Endothelial cell of umbilical vein (primary cell): Measurements from ENCODE around the gene CORO6. TPM values are rescaled to one million over a fixed set of nuclear protein-coding genes. Genes with fewer than 3 reads are reported as not detected.

Experiments
- BruUV-seq: library from RNA; stranded (reverse); fragments of 400-500 nt; replicated peaks from 2 replicates; lab custom pipeline; 2021; lab: Mats Ljungman, UMichigan
- CTCF ChIA-PET: fragments of 300-600, 350-600 bp; sonication (Branson Sonifier 250); formaldehyde crosslinking; loops from one replicate; lab custom pipeline; 2021; ENCODE audit warnings: antibody characterized with exemption, inconsistent platforms; lab: Charles Lee
- POLR2A ChIA-PET: fragments of 300-600, 350-600 bp; sonication (Branson Sonifier 250); formaldehyde crosslinking; loops from one replicate; lab custom pipeline; 2021; ENCODE audit warnings: antibody characterized with exemption, inconsistent platforms; lab: Charles Lee
- DNase-seq: peaks from one replicate; pipeline ENCODE4 v3.0.0-alpha.2; 2011; ENCODE audit warnings: low read depth, low spot score
- FAIRE-seq: peaks from 2 replicates; lab custom pipeline; 2011; peaks lifted over from hg19 to GRCh38; lab: Jason Lieb, UNC
- H2AFZ ChIP-seq: 2 replicates; pipeline ENCODE4 v1.6.0; 2012; ENCODE audit warnings: low read depth, low read length, control low read depth, inconsistent platforms
- H3K27ac ChIP-seq: 2 replicates; pipeline ENCODE4 v1.5.1; 2011; ENCODE audit warnings: low read depth, mild to moderate bottlenecking, control low read depth, low read length, moderate library complexity; ENCODE audit not compliant: insufficient read depth
- H3K27me3 ChIP-seq, 2 experiments: 2 replicates each; pipeline versions ENCODE4 v1.6.0 to v1.6.1; 2011; ENCODE audit warnings: low read length in 2 of 2, mixed read lengths in 1 of 2; ENCODE audit not compliant: control insufficient read depth in 2 of 2, insufficient read depth in 2 of 2
- H3K36me3 ChIP-seq, 2 experiments: 2 replicates in 1 of 2; 3 replicates in 1 of 2; pipeline ENCODE4 v1.5.1; 2011; ENCODE audit warnings: low read length in 2 of 2, mild to moderate bottlenecking in 1 of 2, moderate library complexity in 1 of 2; ENCODE audit not compliant: control insufficient read depth in 2 of 2, insufficient read depth in 2 of 2; ENCODE audit errors: extremely low read depth in 1 of 2
- H3K4me1 ChIP-seq: 3 replicates; pipeline ENCODE4 v1.5.1; 2011; ENCODE audit warnings: mild to moderate bottlenecking, low read length; ENCODE audit not compliant: control insufficient read depth, insufficient read depth; ENCODE audit errors: extremely low read depth
- H3K4me2 ChIP-seq: 2 replicates; pipeline ENCODE4 v1.6.1; 2011; ENCODE audit warnings: low read length, control low read depth, mixed read lengths; ENCODE audit not compliant: insufficient read depth
- H3K4me3 ChIP-seq, 3 experiments: fragments of 200-600 bp in 1 of 3; sonication (generic), shearing (Covaris generic) in 1 of 3; replicated peaks in 1 of 3; 2 replicates each; pipeline ENCODE4 v1.5.1; 2011 to 2016; ENCODE audit warnings: control low read depth in 3 of 3, low read length in 3 of 3, mild to moderate bottlenecking in 2 of 3, inconsistent platforms in 1 of 3, low read depth in 1 of 3, moderate library complexity in 1 of 3; ENCODE audit not compliant: insufficient read depth in 1 of 3
- H3K79me2 ChIP-seq: 2 replicates; pipeline ENCODE4 v1.6.0; 2012; ENCODE audit warnings: low read length, inconsistent platforms; ENCODE audit not compliant: control insufficient read depth, insufficient read depth
- H3K9ac ChIP-seq: replicated peaks from 2 replicates; pipeline ENCODE3; 2011; ENCODE audit warnings: low read length, control low read depth; ENCODE audit not compliant: insufficient read depth; ENCODE audit errors: extremely low read depth
- H3K9me1 ChIP-seq: replicated peaks from 3 replicates; pipeline ENCODE4 v1.6.0; 2011; ENCODE audit warnings: mild to moderate bottlenecking, low read length; ENCODE audit not compliant: control insufficient read depth, insufficient read depth; ENCODE audit errors: extremely low read depth
- H3K9me3 ChIP-seq: replicated peaks from 2 replicates; pipeline ENCODE4 v1.5.1; 2012; ENCODE audit warnings: low read length, inconsistent platforms; ENCODE audit not compliant: control insufficient read depth, insufficient read depth
- H4K20me1 ChIP-seq: replicated peaks from 2 replicates; pipeline ENCODE3; 2011; ENCODE audit warnings: mild to moderate bottlenecking, low read length; ENCODE audit not compliant: control insufficient read depth, insufficient read depth; ENCODE audit errors: extremely low read depth
- EZH2 ChIP-seq: IDR thresholded peaks from 2 replicates; pipeline ENCODE4 v1.6.1; 2012; ENCODE audit warnings: borderline replicate concordance, low read depth, mild to moderate bottlenecking, moderate library complexity, low read length, inconsistent platforms; ENCODE audit not compliant: severe bottlenecking
- FOS ChIP-seq: IDR thresholded peaks from 2 replicates; pipeline ENCODE4 v1.6.1; 2011; ENCODE audit warnings: mild to moderate bottlenecking, low read length, moderate library complexity, borderline replicate concordance; ENCODE audit not compliant: insufficient read depth
- GATA2 ChIP-seq: IDR thresholded peaks from 2 replicates; pipeline ENCODE4 v1.7.0; 2011; ENCODE audit warnings: low read depth, mild to moderate bottlenecking, moderate library complexity, mixed read lengths, low read length; ENCODE audit not compliant: insufficient read length, insufficient read depth
- JUN ChIP-seq: IDR thresholded peaks from 2 replicates; pipeline ENCODE4 v1.6.1; 2011; ENCODE audit warnings: borderline replicate concordance, low read depth; ENCODE audit not compliant: insufficient read length, insufficient read depth
- MAX ChIP-seq: IDR thresholded peaks from 2 replicates; pipeline ENCODE4 v1.6.1; 2011; ENCODE audit not compliant: insufficient read depth, insufficient read length
- MYC ChIP-seq: IDR thresholded peaks from one replicate; pipeline ENCODE4 v1.6.1; 2011; ENCODE audit warnings: mild to moderate bottlenecking, low read depth, low read length
- POLR2A ChIP-seq: IDR thresholded peaks from 2 replicates; pipeline ENCODE4 v1.6.1; 2012; ENCODE audit warnings: low read depth, mild to moderate bottlenecking, control low read depth, low read length
- POLR2AphosphoS5 ChIP-seq: IDR thresholded peaks from 2 replicates; pipeline ENCODE4 v1.6.1; 2012; ENCODE audit warnings: low read depth, mild to moderate bottlenecking, control low read depth, low read length, moderate library complexity; ENCODE audit not compliant: insufficient read depth
- dilution Hi-C: fragments of 300-500 bp; cut with MboI; formaldehyde crosslinking; loops from one replicate; pipeline ENCODE4 v1.15.0; 2019; ENCODE audit warnings: low sequenced_read_pairs; ENCODE audit not compliant: extremely low pct_ligation_motif_present
- intact Hi-C: fragments of 100-400 bp; cut with micrococcal nuclease; formaldehyde crosslinking; loops from one replicate; pipeline ENCODE4 v1.10.0; 2022
- polyA plus RNA-seq, 4 experiments: library from polyadenylated mRNA; depleted of rRNA in 3 of 4; stranded (reverse) in 3 of 4; unstranded in 1 of 4; fragments of >200 nt; gene quantifications; 2 replicates each; pipeline versions ENCODE4 v1.2.1 to v1.2.3, GENCODE V29; 2011 to 2012; ENCODE audit warnings: missing spikeins in 1 of 4
- total RNA-seq: library from RNA; stranded (reverse); gene quantifications from 2 replicates; pipeline ENCODE4 v1.2.3, GENCODE V29; 2021
- TF ChIP-seq, protein P1 (sequence below), 2 donors: IDR thresholded peaks; 1 replicate in 1 of 2; 2 replicates in 1 of 2; pipeline ENCODE4 v1.5.1; 2011; ENCODE audit warnings: low read length in 2 of 2, mild to moderate bottlenecking in 2 of 2, moderate library complexity in 2 of 2, control low read depth in 1 of 2, inconsistent platforms in 1 of 2, low read depth in 1 of 2; ENCODE audit not compliant: insufficient read depth in 1 of 2; ENCODE audit errors: extremely low read depth in 1 of 2

Gene CORO6
- total and polyA plus RNA-seq, 2 donors (not counting 3 experiments of a cell fraction or from before 2014, with no cell fraction given) = 10.7 to 14.7 TPM

- Histone ChIP-seq H3K79me2 (no peaks in the 10 kb centered on the region), H3K4me2 (no peak overlapping the region), H3K9me1 (no peaks in the 10 kb centered on the region), H3K9ac (no peak overlapping the region), H3K27me3 (no peaks in the 10 kb centered on the region), H3K36me3 (peaks cover 3 to 8% of the 10 kb centered on the region in 2 experiments), H3K27ac (no peak overlapping the region), H3K4me1 (peaks cover 7% of the 10 kb centered on the region), H4K20me1 (no peaks in the 10 kb centered on the region), H3K4me3 (no peak overlapping the region), H3K9me3 (no peaks in the 10 kb centered on the region), H2AFZ (no peak overlapping the region)
- no peak for FAIRE-seq
- intact Hi-C loops = no loop called here
- TF ChIP-seq FOS = no peak
- no peak for TF ChIP-seq JUN
- TF ChIP-seq POLR2AphosphoS5 = no peak
- TF ChIP-seq POLR2A = no peak
- TF ChIP-seq GATA2 = no peak
- TF ChIP-seq MYC = no peak
- TF ChIP-seq, protein P1, sequence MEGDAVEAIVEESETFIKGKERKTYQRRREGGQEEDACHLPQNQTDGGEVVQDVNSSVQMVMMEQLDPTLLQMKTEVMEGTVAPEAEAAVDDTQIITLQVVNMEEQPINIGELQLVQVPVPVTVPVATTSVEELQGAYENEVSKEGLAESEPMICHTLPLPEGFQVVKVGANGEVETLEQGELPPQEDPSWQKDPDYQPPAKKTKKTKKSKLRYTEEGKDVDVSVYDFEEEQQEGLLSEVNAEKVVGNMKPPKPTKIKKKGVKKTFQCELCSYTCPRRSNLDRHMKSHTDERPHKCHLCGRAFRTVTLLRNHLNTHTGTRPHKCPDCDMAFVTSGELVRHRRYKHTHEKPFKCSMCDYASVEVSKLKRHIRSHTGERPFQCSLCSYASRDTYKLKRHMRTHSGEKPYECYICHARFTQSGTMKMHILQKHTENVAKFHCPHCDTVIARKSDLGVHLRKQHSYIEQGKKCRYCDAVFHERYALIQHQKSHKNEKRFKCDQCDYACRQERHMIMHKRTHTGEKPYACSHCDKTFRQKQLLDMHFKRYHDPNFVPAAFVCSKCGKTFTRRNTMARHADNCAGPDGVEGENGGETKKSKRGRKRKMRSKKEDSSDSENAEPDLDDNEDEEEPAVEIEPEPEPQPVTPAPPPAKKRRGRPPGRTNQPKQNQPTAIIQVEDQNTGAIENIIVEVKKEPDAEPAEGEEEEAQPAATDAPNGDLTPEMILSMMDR (IDR thresholded peaks at IDR 0.05; ENCODE audit: extremely low read depth in 1 of 2, insufficient read depth in 1 of 2, low read depth in 1 of 2, low read length in 2 of 2) = no peak
- TF ChIP-seq MAX = no peak
- TF ChIP-seq EZH2 = no peak
- dilution Hi-C loops = no loop called here
- DNase-seq = no peak
- ChIA-PET POLR2A (no interaction called here), CTCF (interaction anchor here (0.9 to 1.4 kb wide), 3 partner anchors 13 to 149 kb away, joined by 3 to 4 read pairs (median 3); no protein-coding TSS in a partner anchor)
- no TSS peak for BruUV-seq
These were observed 36.4 kb upstream of the CORO6 start for GRCh38 chr17:29659155-29659554.
